Stomach (tissue), 9 donors: ENCODE results near the gene RRP15. TPM values are rescaled to one million over a fixed set of nuclear protein-coding genes. Genes with fewer than 3 reads are reported as not detected.

ENCODE experiments used
- DNase-seq, 2 donors: peaks; one replicate each; pipeline versions ENCODE4 v3.0.0 to v3.0.0-alpha.2; 2013 to 2019
- H3K27ac ChIP-seq, 5 donors: fragments of 200-600 bp in 4 of 5; sonication (generic) in 4 of 5; one replicate each; pipeline ENCODE4 v1.5.1; 2013 to 2019; ENCODE audit warnings: mild to moderate bottlenecking in 1 of 5, moderate library complexity in 1 of 5
- H3K27me3 ChIP-seq, 3 donors: fragments of 200-600 bp; sonication (generic); one replicate each; pipeline ENCODE4 v1.5.1; 2017 to 2019; ENCODE audit warnings: mixed run types in 1 of 3
- H3K36me3 ChIP-seq, 4 donors: fragments of 200-600 bp; sonication (generic); 1 replicate in 3 of 4; 2 replicates in 1 of 4; pipeline ENCODE4 v1.5.1; 2016 to 2019
- H3K4me1 ChIP-seq, 4 donors: fragments of 200-600 bp; sonication (generic); one replicate each; pipeline ENCODE4 v1.5.1; 2016 to 2019
- H3K4me3 ChIP-seq, 4 donors: fragments of 200-600 bp; sonication (generic) in 3 of 4; one replicate each; pipeline ENCODE4 v1.5.1; 2016 to 2019; ENCODE audit warnings: mild to moderate bottlenecking in 1 of 4
- H3K9me3 ChIP-seq, 4 donors: fragments of 200-600 bp; sonication (generic); one replicate each; pipeline ENCODE4 v1.5.1; 2016 to 2019
- CTCF ChIP-seq, 7 experiments: fragments of 450-650 bp in 4 of 7; fragments of 200-600 bp in 3 of 7; sonication (generic) in 3 of 7; IDR thresholded peaks; one replicate each; pipeline ENCODE4 v1.5.1; 2016 to 2019; ENCODE audit warnings: antibody characterized with exemption in 7 of 7, control low read depth in 2 of 7, mild to moderate bottlenecking in 1 of 7
- EP300 ChIP-seq: sonication (generic); formaldehyde crosslinking; IDR thresholded peaks from one replicate; pipeline ENCODE4 v1.6.1; 2017; ENCODE audit warnings: antibody characterized with exemption
- POLR2A ChIP-seq, 4 donors: fragments of 450-650 bp; IDR thresholded peaks; one replicate each; pipeline ENCODE4 v1.6.1; 2016; ENCODE audit warnings: antibody characterized with exemption in 4 of 4, control low read depth in 2 of 4, mild to moderate bottlenecking in 1 of 4, moderate library complexity in 1 of 4
- POLR2AphosphoS5 ChIP-seq, 3 donors: sonication (generic); formaldehyde crosslinking; IDR thresholded peaks; one replicate each; pipeline ENCODE4 v1.6.1; 2016; ENCODE audit warnings: antibody characterized with exemption in 3 of 3
- WGBS, 5 donors: extraction: QIAGEN DNeasy Blood & Tissue Kit in 3 of 5; methylation state at CpG; one replicate each; pipeline versions ENCODE4 v1.1.5 to v1.1.7; 2013 to 2018; 5-methylcytosine and 5-hydroxymethylcytosine counted together
- intact Hi-C: fragments of 100-400 bp; cut with DNase I; formaldehyde crosslinking; loops from one replicate; pipeline ENCODE4 v1.15.1; 2023; ENCODE audit warnings: low total_unique reads
- polyA plus RNA-seq, 3 donors: library from polyadenylated mRNA; stranded (reverse); fragments of 200-250 nt; gene quantifications; one replicate each; pipeline ENCODE4 v1.2.3, GENCODE V29; 2013
- small RNA-seq, 4 donors: library from RNA; depleted of rRNA; stranded (forward); fragments of <200 nt; gene quantifications; one replicate each; pipeline ENCODE3, GENCODE V24; 2016
- total RNA-seq, 5 donors: library from RNA; depleted of rRNA; stranded (reverse); fragments of >200 nt; gene quantifications; one replicate each; pipeline versions ENCODE4 v1.1.0 to v1.2.3, GENCODE V29; 2014 to 2016
- donor health status: healthy with polysubstance abuse.
- donor health status: Bipolar disorder and iron deficiency.
- donor health status: healthy.

RRP15 gene
- total and polyA plus RNA-seq, 8 donors, result 2.6 to 70.1 (median 8.9) TPM

- Histone ChIP-seq H3K27ac (no peak overlapping the region), H3K36me3 (no peaks in the 10 kb centered on the region), H3K4me1 (peaks cover 6 to 18% (median 11%) of the 10 kb centered on the region in 4 donors), H3K9me3 (no peaks in the 10 kb centered on the region), H3K27me3 (no peaks in the 10 kb centered on the region), H3K4me3 (no peak overlapping the region)
- intact Hi-C loops, result no loop called here
- 71 to 86% (median 79%) methylated on average over 8 of the region's 8 CpGs for WGBS, 5 donors
- no peak for DNase-seq
- TF ChIP-seq EP300 (no peak), CTCF (IDR thresholded peaks at IDR 0.05) (no peak), POLR2AphosphoS5 (IDR thresholded peaks at IDR 0.05) (no peak), POLR2A (IDR thresholded peaks at IDR 0.05) (no peak)
Observed at GRCh38 chr1:218383681-218384080, 98.6 kb downstream of the RRP15 start.

GRCh38 chr1:218384581-218384993 is 99.5 kb downstream of the RRP15 start:
- WGBS, 5 donors, result 42 to 73% (median 64%) methylated on average over 6 of the region's 6 CpGs
- no peaks in the 10 kb centered on the region for H3K36me3 ChIP-seq
- intact Hi-C loops, result no loop called here
- no peak overlapping the region for H3K4me3 ChIP-seq
- H3K27me3 ChIP-seq, result no peaks in the 10 kb centered on the region
- H3K27ac ChIP-seq, result no peak overlapping the region
- peaks cover 6 to 16% (median 10%) of the 10 kb centered on the region in 4 donors for H3K4me1 ChIP-seq
- TF ChIP-seq POLR2AphosphoS5 (IDR thresholded peaks at IDR 0.05) (no peak), EP300 (no peak), POLR2A (IDR thresholded peaks at IDR 0.05) (no peak), CTCF (IDR thresholded peaks at IDR 0.05) (no peak)
- no peak for DNase-seq
- H3K9me3 ChIP-seq, result no peaks in the 10 kb centered on the region

Small RNA genes within 50 kb of the gene (small RNA-seq; reads per million reads assigned to genes)
- 0 reads per million in 4 donors for gene AC096638.1

Other genes starting within 250 kb of the RRP15 start
- gene TGFB2, start 60.0 kb downstream of the RRP15 start, total RNA-seq, result 10 to 100 TPM in 2 of 5 donors, 1 to 10 TPM in 2, not detected in 1; 1.2 to 13.6 (median 7.2) TPM
- 1 to 10 TPM in 2 of 3 donors, under 1 TPM in 1; 0.35 to 3.2 (median 2.3) TPM for gene TGFB2, start 60.0 kb downstream of the RRP15 start, polyA plus RNA-seq